HEK293 (cell line): ENCODE data around the gene FOXF1.

Experiments used
- GFI1B ChIP-seq: fragments of 450-650 bp; formaldehyde crosslinking; IDR thresholded peaks from 2 replicates; pipeline ENCODE4 v1.5.1; 2016; ENCODE audit warnings: missing biosample characterization, missing genetic modification characterization
- GLI2 ChIP-seq: fragments of 450-650 bp; formaldehyde crosslinking; IDR thresholded peaks from 2 replicates; pipeline ENCODE4; 2017; ENCODE audit warnings: missing biosample characterization, missing genetic modification characterization, low read depth, borderline replicate concordance
- KLF10 ChIP-seq: fragments of 450-650 bp; IDR thresholded peaks from 2 replicates; pipeline ENCODE4 v1.5.1; 2018; ENCODE audit warnings: missing biosample characterization, mild to moderate bottlenecking, missing genetic modification characterization
- KLF16 ChIP-seq: fragments of 450-650 bp; formaldehyde crosslinking; IDR thresholded peaks from 2 replicates; pipeline ENCODE4 v1.5.1; 2017; ENCODE audit warnings: missing biosample characterization, missing genetic modification characterization
- PRDM1 ChIP-seq: fragments of 450-650 bp; formaldehyde crosslinking; IDR thresholded peaks from 2 replicates; pipeline ENCODE4; 2016; ENCODE audit warnings: missing biosample characterization, missing genetic modification characterization
- RBAK ChIP-seq: fragments of 450-650 bp; formaldehyde crosslinking; IDR thresholded peaks from 2 replicates; pipeline ENCODE4 v1.5.1; 2016; ENCODE audit warnings: missing biosample characterization, missing genetic modification characterization
- SCRT1 ChIP-seq: fragments of 450-650 bp; formaldehyde crosslinking; IDR thresholded peaks from 2 replicates; pipeline ENCODE4 v1.5.1; 2016; ENCODE audit warnings: missing biosample characterization, missing genetic modification characterization, borderline replicate concordance
- TRIM28 ChIP-seq: IDR thresholded peaks from 2 replicates; pipeline ENCODE4 v1.6.1; 2011; ENCODE audit warnings: low read length, control low read depth, borderline replicate concordance
- YY1 ChIP-seq: fragments of 450-650 bp; formaldehyde crosslinking; IDR thresholded peaks from 2 replicates; pipeline ENCODE4 v1.5.1; 2018; ENCODE audit warnings: missing biosample characterization, missing genetic modification characterization
- ZBTB11 ChIP-seq: fragments of 450-650 bp; formaldehyde crosslinking; conservative IDR thresholded peaks from 2 replicates; pipeline ENCODE4 v1.5.1; 2016; ENCODE audit warnings: low read depth, missing biosample characterization, missing genetic modification characterization
- ZBTB20 ChIP-seq: fragments of 450-650 bp; formaldehyde crosslinking; IDR thresholded peaks from 2 replicates; pipeline ENCODE4 v1.5.1; 2016; ENCODE audit warnings: missing biosample characterization, missing genetic modification characterization
- ZBTB8A ChIP-seq: fragments of 450-650 bp; formaldehyde crosslinking; IDR thresholded peaks from 2 replicates; pipeline ENCODE4 v1.5.1; 2016; ENCODE audit warnings: missing biosample characterization, missing genetic modification characterization
- ZNF10 ChIP-seq: fragments of 450-650 bp; formaldehyde crosslinking; IDR thresholded peaks from 2 replicates; pipeline ENCODE4 v1.5.1; 2017; ENCODE audit warnings: missing biosample characterization, missing genetic modification characterization
- ZNF133 ChIP-seq: fragments of 450-650 bp; formaldehyde crosslinking; IDR thresholded peaks from 2 replicates; pipeline ENCODE4 v1.5.1; 2016; ENCODE audit warnings: missing biosample characterization, missing genetic modification characterization
- ZNF23 ChIP-seq: fragments of 450-650 bp; formaldehyde crosslinking; IDR thresholded peaks from 2 replicates; pipeline ENCODE4 v1.5.1; 2016; ENCODE audit warnings: missing biosample characterization, missing genetic modification characterization, borderline replicate concordance
- ZNF335 ChIP-seq: fragments of 450-650 bp; formaldehyde crosslinking; conservative IDR thresholded peaks from 2 replicates; pipeline ENCODE4 v1.5.1; 2016; ENCODE audit warnings: missing biosample characterization, missing genetic modification characterization
- ZNF391 ChIP-seq: fragments of 450-650 bp; formaldehyde crosslinking; IDR thresholded peaks from 2 replicates; pipeline ENCODE4 v1.5.1; 2016; ENCODE audit warnings: low read depth, missing biosample characterization, missing genetic modification characterization, borderline replicate concordance
- ZNF48 ChIP-seq: fragments of 450-650 bp; formaldehyde crosslinking; IDR thresholded peaks from 2 replicates; pipeline ENCODE4 v1.5.1; 2016; ENCODE audit warnings: missing biosample characterization, missing genetic modification characterization
- ZNF514 ChIP-seq: fragments of 450-650 bp; formaldehyde crosslinking; IDR thresholded peaks from 2 replicates; pipeline ENCODE4 v1.5.1; 2016; ENCODE audit warnings: missing biosample characterization, missing genetic modification characterization
- ZNF600 ChIP-seq: fragments of 450-650 bp; formaldehyde crosslinking; IDR thresholded peaks from 2 replicates; pipeline ENCODE4 v1.5.1; 2016; ENCODE audit warnings: missing biosample characterization, missing genetic modification characterization
- ZNF658 ChIP-seq: fragments of 450-650 bp; formaldehyde crosslinking; IDR thresholded peaks from 2 replicates; pipeline ENCODE4; 2016; ENCODE audit warnings: missing biosample characterization, missing genetic modification characterization
- ZNF768 ChIP-seq: fragments of 450-650 bp; formaldehyde crosslinking; IDR thresholded peaks from 2 replicates; pipeline ENCODE4 v1.5.1; 2018; ENCODE audit warnings: missing biosample characterization, mild to moderate bottlenecking, missing genetic modification characterization
- ZNF776 ChIP-seq: fragments of 450-650 bp; formaldehyde crosslinking; IDR thresholded peaks from 2 replicates; pipeline ENCODE4 v1.5.0; 2017; ENCODE audit warnings: missing biosample characterization, missing genetic modification characterization, borderline replicate concordance
- ZXDB ChIP-seq: fragments of 450-650 bp; formaldehyde crosslinking; IDR thresholded peaks from 2 replicates; pipeline ENCODE4 v1.5.1; 2016; ENCODE audit warnings: missing biosample characterization, missing genetic modification characterization
- TF ChIP-seq, protein P1 (sequence below): fragments of 450-650 bp; formaldehyde crosslinking; conservative IDR thresholded peaks from 2 replicates; pipeline ENCODE4 v1.5.1; 2016; ENCODE audit warnings: low read depth, missing biosample characterization, missing genetic modification characterization
- TF ChIP-seq, protein P2 (sequence below): fragments of 450-650 bp; formaldehyde crosslinking; IDR thresholded peaks from 2 replicates; pipeline ENCODE4 v1.5.1; 2016; ENCODE audit warnings: missing biosample characterization, missing genetic modification characterization, borderline replicate concordance
- TF ChIP-seq, protein P3 (sequence below): fragments of 450-650 bp; formaldehyde crosslinking; IDR thresholded peaks from 2 replicates; pipeline ENCODE4 v1.5.1; 2016; ENCODE audit warnings: missing biosample characterization, missing genetic modification characterization

Gene FOXF1

DNA sequence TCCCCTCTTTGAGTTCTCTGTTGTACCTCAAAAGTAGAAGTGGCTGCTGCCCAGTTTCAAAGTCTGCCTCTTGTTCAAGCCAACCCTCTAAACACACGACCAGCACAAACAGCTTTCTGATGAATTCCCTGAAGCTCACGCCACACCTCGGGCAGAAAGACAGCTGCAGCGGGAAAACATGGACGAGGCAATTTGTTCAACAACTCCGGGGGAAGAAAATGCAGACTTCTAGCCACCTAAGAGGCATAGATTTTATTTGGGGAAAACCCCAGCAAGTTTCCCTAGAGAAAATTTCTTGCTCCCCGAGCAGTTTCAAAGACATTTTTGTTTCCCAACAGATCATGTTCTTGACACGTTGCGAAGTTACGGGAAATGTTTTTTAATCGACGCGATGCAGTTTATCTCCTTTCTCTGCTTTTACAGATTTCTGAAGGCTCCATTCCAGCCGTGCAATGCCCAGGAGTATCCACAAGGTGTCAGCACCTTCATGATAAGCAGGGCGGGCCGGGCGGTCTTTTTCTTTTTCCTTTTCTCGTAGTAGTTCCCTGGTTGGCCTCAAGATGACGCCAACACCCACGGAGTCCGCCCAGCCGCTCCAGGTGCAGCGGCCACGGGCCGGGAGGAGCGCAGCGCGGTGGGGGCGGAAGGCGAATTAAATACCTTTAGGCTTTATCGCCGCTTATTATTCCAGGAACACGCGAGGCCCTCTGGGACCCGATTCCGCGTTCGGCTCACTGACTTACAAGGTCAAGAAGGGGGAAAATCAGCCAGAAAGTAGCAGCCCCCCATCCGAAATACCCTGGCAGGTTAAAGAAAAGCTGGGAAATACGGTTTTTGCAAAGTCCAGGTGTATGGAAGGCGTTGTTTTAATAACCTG is 53.4 kb downstream of the FOXF1 start (continued):
- TF ChIP-seq ZNF600 (no peak), ZNF335 (tag by site-specific recombination) (peak; percentile 64), ZBTB20 (tag by site-specific recombination) (no peak), ZNF23 (tag by site-specific recombination) (no peak), TRIM28 (no peak), YY1 (tag by site-specific recombination) (no peak), RBAK (tag by site-specific recombination) (no peak), ZNF133 (tag by site-specific recombination) (no peak), GFI1B (tag by site-specific recombination) (no peak), ZBTB8A (tag by site-specific recombination) (no peak), ZNF776 (tag by site-specific recombination) (no peak), ZNF658 (tag by site-specific recombination) (no peak), ZBTB11 (tag by site-specific recombination) (no peak), SCRT1 (tag by site-specific recombination) (no peak), GLI2 (no peak), ZNF768 (tag by site-specific recombination) (no peak), ZXDB (tag by site-specific recombination) (0 out of 2 replicates have a peak, but pooled peaks have one; percentile 16), ZNF10 (tag by site-specific recombination) (no peak), KLF10 (no peak), ZNF48 (tag by site-specific recombination) (no peak), ZNF391 (peak; percentile 28; the same call in 1 of the 2 replicates), PRDM1 (tag by site-specific recombination) (peak; percentile 38; the same call in 1 of the 2 replicates), KLF16 (peak; percentile 43; the same call in 1 of the 2 replicates), ZNF514 (tag by site-specific recombination) (no peak)
- TF ChIP-seq, protein P1, sequence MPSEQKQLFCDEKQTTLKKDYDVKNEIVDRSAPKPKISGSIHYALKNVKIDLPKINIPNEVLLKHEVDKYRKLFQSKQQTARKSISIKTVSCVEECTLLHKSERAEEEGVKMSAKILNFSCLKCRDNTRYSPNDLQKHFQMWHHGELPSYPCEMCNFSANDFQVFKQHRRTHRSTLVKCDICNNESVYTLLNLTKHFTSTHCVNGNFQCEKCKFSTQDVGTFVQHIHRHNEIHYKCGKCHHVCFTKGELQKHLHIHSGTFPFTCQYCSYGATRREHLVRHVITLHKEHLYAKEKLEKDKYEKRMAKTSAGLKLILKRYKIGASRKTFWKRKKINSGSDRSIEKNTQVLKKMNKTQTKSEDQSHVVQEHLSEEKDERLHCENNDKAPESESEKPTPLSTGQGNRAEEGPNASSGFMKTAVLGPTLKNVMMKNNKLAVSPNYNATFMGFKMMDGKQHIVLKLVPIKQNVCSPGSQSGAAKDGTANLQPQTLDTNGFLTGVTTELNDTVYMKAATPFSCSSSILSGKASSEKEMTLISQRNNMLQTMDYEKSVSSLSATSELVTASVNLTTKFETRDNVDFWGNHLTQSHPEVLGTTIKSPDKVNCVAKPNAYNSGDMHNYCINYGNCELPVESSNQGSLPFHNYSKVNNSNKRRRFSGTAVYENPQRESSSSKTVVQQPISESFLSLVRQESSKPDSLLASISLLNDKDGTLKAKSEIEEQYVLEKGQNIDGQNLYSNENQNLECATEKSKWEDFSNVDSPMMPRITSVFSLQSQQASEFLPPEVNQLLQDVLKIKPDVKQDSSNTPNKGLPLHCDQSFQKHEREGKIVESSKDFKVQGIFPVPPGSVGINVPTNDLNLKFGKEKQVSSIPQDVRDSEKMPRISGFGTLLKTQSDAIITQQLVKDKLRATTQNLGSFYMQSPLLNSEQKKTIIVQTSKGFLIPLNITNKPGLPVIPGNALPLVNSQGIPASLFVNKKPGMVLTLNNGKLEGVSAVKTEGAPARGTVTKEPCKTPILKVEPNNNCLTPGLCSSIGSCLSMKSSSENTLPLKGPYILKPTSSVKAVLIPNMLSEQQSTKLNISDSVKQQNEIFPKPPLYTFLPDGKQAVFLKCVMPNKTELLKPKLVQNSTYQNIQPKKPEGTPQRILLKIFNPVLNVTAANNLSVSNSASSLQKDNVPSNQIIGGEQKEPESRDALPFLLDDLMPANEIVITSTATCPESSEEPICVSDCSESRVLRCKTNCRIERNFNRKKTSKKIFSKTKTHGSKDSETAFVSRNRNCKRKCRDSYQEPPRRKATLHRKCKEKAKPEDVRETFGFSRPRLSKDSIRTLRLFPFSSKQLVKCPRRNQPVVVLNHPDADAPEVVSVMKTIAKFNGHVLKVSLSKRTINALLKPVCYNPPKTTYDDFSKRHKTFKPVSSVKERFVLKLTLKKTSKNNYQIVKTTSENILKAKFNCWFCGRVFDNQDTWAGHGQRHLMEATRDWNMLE (tag by site-specific recombination), result no peak
- TF ChIP-seq, protein P2, sequence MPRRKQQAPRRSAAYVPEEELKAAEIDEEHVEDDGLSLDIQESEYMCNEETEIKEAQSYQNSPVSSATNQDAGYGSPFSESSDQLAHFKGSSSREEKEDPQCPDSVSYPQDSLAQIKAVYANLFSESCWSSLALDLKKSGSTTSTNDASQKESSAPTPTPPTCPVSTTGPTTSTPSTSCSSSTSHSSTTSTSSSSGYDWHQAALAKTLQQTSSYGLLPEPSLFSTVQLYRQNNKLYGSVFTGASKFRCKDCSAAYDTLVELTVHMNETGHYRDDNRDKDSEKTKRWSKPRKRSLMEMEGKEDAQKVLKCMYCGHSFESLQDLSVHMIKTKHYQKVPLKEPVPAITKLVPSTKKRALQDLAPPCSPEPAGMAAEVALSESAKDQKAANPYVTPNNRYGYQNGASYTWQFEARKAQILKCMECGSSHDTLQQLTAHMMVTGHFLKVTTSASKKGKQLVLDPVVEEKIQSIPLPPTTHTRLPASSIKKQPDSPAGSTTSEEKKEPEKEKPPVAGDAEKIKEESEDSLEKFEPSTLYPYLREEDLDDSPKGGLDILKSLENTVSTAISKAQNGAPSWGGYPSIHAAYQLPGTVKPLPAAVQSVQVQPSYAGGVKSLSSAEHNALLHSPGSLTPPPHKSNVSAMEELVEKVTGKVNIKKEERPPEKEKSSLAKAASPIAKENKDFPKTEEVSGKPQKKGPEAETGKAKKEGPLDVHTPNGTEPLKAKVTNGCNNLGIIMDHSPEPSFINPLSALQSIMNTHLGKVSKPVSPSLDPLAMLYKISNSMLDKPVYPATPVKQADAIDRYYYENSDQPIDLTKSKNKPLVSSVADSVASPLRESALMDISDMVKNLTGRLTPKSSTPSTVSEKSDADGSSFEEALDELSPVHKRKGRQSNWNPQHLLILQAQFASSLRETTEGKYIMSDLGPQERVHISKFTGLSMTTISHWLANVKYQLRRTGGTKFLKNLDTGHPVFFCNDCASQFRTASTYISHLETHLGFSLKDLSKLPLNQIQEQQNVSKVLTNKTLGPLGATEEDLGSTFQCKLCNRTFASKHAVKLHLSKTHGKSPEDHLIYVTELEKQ, result no peak
- TF ChIP-seq, protein P3, sequence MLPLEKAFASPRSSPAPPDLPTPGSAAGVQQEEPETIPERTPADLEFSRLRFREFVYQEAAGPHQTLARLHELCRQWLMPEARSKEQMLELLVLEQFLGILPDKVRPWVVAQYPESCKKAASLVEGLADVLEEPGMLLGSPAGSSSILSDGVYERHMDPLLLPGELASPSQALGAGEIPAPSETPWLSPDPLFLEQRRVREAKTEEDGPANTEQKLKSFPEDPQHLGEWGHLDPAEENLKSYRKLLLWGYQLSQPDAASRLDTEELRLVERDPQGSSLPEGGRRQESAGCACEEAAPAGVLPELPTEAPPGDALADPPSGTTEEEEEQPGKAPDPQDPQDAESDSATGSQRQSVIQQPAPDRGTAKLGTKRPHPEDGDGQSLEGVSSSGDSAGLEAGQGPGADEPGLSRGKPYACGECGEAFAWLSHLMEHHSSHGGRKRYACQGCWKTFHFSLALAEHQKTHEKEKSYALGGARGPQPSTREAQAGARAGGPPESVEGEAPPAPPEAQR (tag by site-specific recombination), result no peak
